Gastroesophageal sphincter (tissue), 4 donors: ENCODE measurements around the gene SLC37A4. TPM values are rescaled to one million over a fixed set of nuclear protein-coding genes. Genes with fewer than 3 reads are reported as not detected.

ENCODE experiments used
- ATAC-seq: fragments of 150-250 bp; one replicate; pipeline ENCODE4 v1.9.1; 2016; ENCODE audit warnings: mild to moderate bottlenecking, moderate library complexity
- H3K27ac ChIP-seq, 4 donors: fragments of 200-600 bp; sonication (generic) in 3 of 4; 1 replicate in 3 of 4; 2 replicates in 1 of 4; pipeline ENCODE4 v1.5.1; 2016 to 2019
- H3K27me3 ChIP-seq: fragments of 200-600 bp; sonication (generic); one replicate; pipeline ENCODE4 v1.5.1; 2019
- H3K36me3 ChIP-seq, 2 donors: fragments of 200-600 bp; sonication (generic); one replicate each; pipeline ENCODE4 v1.5.1; 2019; ENCODE audit warnings: control low read depth in 1 of 2
- H3K4me1 ChIP-seq, 3 donors: fragments of 200-600 bp; sonication (generic); 1 replicate in 2 of 3; 2 replicates in 1 of 3; pipeline ENCODE4 v1.5.1; 2016 to 2019; ENCODE audit warnings: control low read depth in 2 of 3
- H3K4me3 ChIP-seq, 2 donors: fragments of 200-600 bp; sonication (generic); one replicate each; pipeline ENCODE4 v1.5.1; 2019; ENCODE audit warnings: mild to moderate bottlenecking in 1 of 2, moderate library complexity in 1 of 2
- H3K9me3 ChIP-seq, 3 donors: fragments of 200-600 bp; sonication (generic); one replicate each; pipeline ENCODE4 v1.5.1; 2017 to 2019; ENCODE audit warnings: control low read depth in 2 of 3
- CTCF ChIP-seq, 4 experiments: fragments of 200-600 bp in 2 of 4; fragments of 450-650 bp in 2 of 4; sonication (generic) in 1 of 4; IDR thresholded peaks; one replicate each; pipeline ENCODE4 v1.5.1; 2017 to 2019; ENCODE audit warnings: antibody characterized with exemption in 4 of 4, mild to moderate bottlenecking in 2 of 4, moderate library complexity in 2 of 4
- EP300 ChIP-seq: sonication (generic); formaldehyde crosslinking; IDR thresholded peaks from one replicate; pipeline ENCODE4 v1.6.1; 2017; ENCODE audit warnings: antibody characterized with exemption, mild to moderate bottlenecking
- POLR2A ChIP-seq, 2 donors: fragments of 450-650 bp; IDR thresholded peaks; one replicate each; pipeline ENCODE4 v1.6.1; 2017; ENCODE audit warnings: antibody characterized with exemption in 2 of 2, mild to moderate bottlenecking in 2 of 2, moderate library complexity in 1 of 2
- POLR2AphosphoS5 ChIP-seq: sonication (generic); formaldehyde crosslinking; IDR thresholded peaks from one replicate; pipeline ENCODE4 v1.6.1; 2017; ENCODE audit warnings: antibody characterized with exemption
- WGBS, 2 donors: methylation state at CpG; one replicate each; pipeline ENCODE4 v1.1.5; 2018; ENCODE audit warnings: low coverage in 1 of 2; 5-methylcytosine and 5-hydroxymethylcytosine counted together
- total RNA-seq, 4 donors: library from RNA; depleted of rRNA; stranded (reverse); fragments of >200 nt; gene quantifications; one replicate each; pipeline ENCODE4 v1.1.0, GENCODE V29; 2016

Gene SLC37A4
- total RNA-seq, 4 donors from 2014 or later = 10.1 to 11.6 (median 11.1) TPM

- Histone ChIP-seq H3K4me3 (peak overlapping the region in 1 of 2 donors; percentile 76), H3K36me3 (peaks cover 0 to 72% of the 10 kb centered on the region in 2 donors), H3K9me3 (no peaks in the 10 kb centered on the region), H3K4me1 (peaks cover 9 to 61% (median 26%) of the 10 kb centered on the region in 3 donors), H3K27me3 (no peaks in the 10 kb centered on the region), H3K27ac (peak overlapping the region in 2 of 4 donors; percentile 94 to 99)
- TF ChIP-seq EP300 = no peak
- no peak for TF ChIP-seq POLR2A (IDR thresholded peaks at IDR 0.05)
- TF ChIP-seq CTCF (IDR thresholded peaks at IDR 0.05) = no peak
- TF ChIP-seq POLR2AphosphoS5 = no peak
- 51 to 77% methylated on average over 4 to 14 of the region's 14 CpGs for WGBS, 2 donors
- ATAC-seq = no peak
These were observed 14.3 kb downstream of the SLC37A4 start for GRCh38 chr11:119016216-119017009.

GRCh38 chr11:119015054-119015611, 15.5 kb downstream of the SLC37A4 start:
- Histone ChIP-seq H3K27ac (peak overlapping the region in 1 of 4 donors; percentile 19), H3K36me3 (peaks cover 0 to 72% of the 10 kb centered on the region in 2 donors), H3K27me3 (no peaks in the 10 kb centered on the region), H3K4me3 (no peak overlapping the region), H3K9me3 (no peaks in the 10 kb centered on the region), H3K4me1 (peaks cover 8 to 49% (median 19%) of the 10 kb centered on the region in 3 donors)
- TF ChIP-seq CTCF (IDR thresholded peaks at IDR 0.05) (no peak), EP300 (no peak), POLR2A (IDR thresholded peaks at IDR 0.05) (no peak), POLR2AphosphoS5 (no peak)
- WGBS, 2 donors = 51 to 74% methylated on average over 8 of the region's 8 CpGs
- ATAC-seq = no peak

GRCh38 chr11:119014209-119014924, 16.3 kb downstream of the SLC37A4 start:
- 86 to 91% methylated on average over 7 to 17 of the region's 17 CpGs for WGBS, 2 donors
- peak overlapping the region in 1 of 4 donors; percentile 19 for H3K27ac ChIP-seq
- H3K27me3 ChIP-seq = no peaks in the 10 kb centered on the region
- no peak overlapping the region for H3K4me3 ChIP-seq
- peaks cover 0 to 76% of the 10 kb centered on the region in 2 donors for H3K36me3 ChIP-seq
- no peak for TF ChIP-seq EP300
- no peak for TF ChIP-seq POLR2A (IDR thresholded peaks at IDR 0.05)
- no peak for TF ChIP-seq CTCF (IDR thresholded peaks at IDR 0.05)
- TF ChIP-seq POLR2AphosphoS5 = no peak
- peaks cover 6 to 41% (median 15%) of the 10 kb centered on the region in 3 donors for H3K4me1 ChIP-seq
- H3K9me3 ChIP-seq = no peaks in the 10 kb centered on the region
- no peak for ATAC-seq

- Histone ChIP-seq H3K4me3 (no peak overlapping the region), H3K9me3 (no peaks in the 10 kb centered on the region), H3K27ac (no peak overlapping the region), H3K4me1 (peaks cover 6 to 39% (median 15%) of the 10 kb centered on the region in 3 donors), H3K27me3 (no peaks in the 10 kb centered on the region), H3K36me3 (peaks cover 0 to 93% of the 10 kb centered on the region in 2 donors)
- 79 to 82% methylated on average over 2 to 3 of the region's 3 CpGs for WGBS, 2 donors
- no peak for ATAC-seq
- TF ChIP-seq CTCF (IDR thresholded peaks at IDR 0.05) (no peak), POLR2AphosphoS5 (no peak), EP300 (no peak), POLR2A (IDR thresholded peaks at IDR 0.05) (no peak)
These were observed 18.0 kb downstream of the SLC37A4 start for GRCh38 chr11:119012629-119013170.
